K562 (cell line): ENCODE results near the gene AP3S2. TPM values are rescaled to one million over a fixed set of nuclear protein-coding genes. Genes with fewer than 3 reads are reported as not detected.

ENCODE experiments used
- ATAC-seq: fragments of 200-7000 bp; cut with Tn5 transposase; 3 replicates; pipeline ENCODE4 v1.9.1; 2020; ENCODE audit warnings: moderate library complexity
- BruUV-seq: library from RNA; stranded (reverse); fragments of 400-500 nt; replicated peaks from 2 replicates; lab custom pipeline; 2021; lab: Mats Ljungman, UMichigan
- CTCF ChIA-PET: fragments of 300-600 bp; formaldehyde crosslinking; extraction: SDS; loops from one replicate; lab custom pipeline; 2021; ENCODE audit warnings: low intra/inter-chr PET ratio; lab: Yijun Ruan, JAX
- POLR2A ChIA-PET: fragments of 300-600, 350-650 bp; sonication (Branson Sonifier 250); formaldehyde crosslinking; extraction: SDS; loops from one replicate; lab custom pipeline; 2021; ENCODE audit warnings: antibody characterized with exemption, inconsistent platforms; lab: Yijun Ruan, JAX
- DNase-seq, 4 experiments: peaks; one replicate each; pipeline versions ENCODE4 v3.0.0 to v3.0.0-alpha.2; 2011 to 2018; ENCODE audit warnings: low spot score in 3 of 4, mixed read lengths in 3 of 4; ENCODE audit errors: extremely low read depth in 1 of 4
- FAIRE-seq: peaks from 2 replicates; lab custom pipeline; 2011; peaks lifted over from hg19 to GRCh38; lab: Jason Lieb, UNC
- H2AFZ ChIP-seq: 2 replicates; pipeline ENCODE4 v1.6.0; 2011; ENCODE audit warnings: low read depth, low read length, control low read depth, inconsistent platforms
- H3K27ac ChIP-seq: fragments of 200-600 bp; 3 replicates; pipeline ENCODE4 v1.8.0; 2011; ENCODE audit warnings: low read depth, mild to moderate bottlenecking, control low read depth, inconsistent platforms, low read length, moderate library complexity, mixed read lengths; ENCODE audit errors: extremely low read depth
- H3K27me3 ChIP-seq, 2 experiments: fragments of 300-600 bp in 1 of 2; 2 replicates in 1 of 2; 3 replicates in 1 of 2; pipeline versions ENCODE4 v1.6.0 to v1.8.0; 2011; ENCODE audit warnings: inconsistent platforms in 2 of 2, low read length in 2 of 2, mild to moderate bottlenecking in 1 of 2, mixed read lengths in 1 of 2, moderate library complexity in 1 of 2; ENCODE audit not compliant: control insufficient read depth in 2 of 2, insufficient read depth in 2 of 2
- H3K36me3 ChIP-seq: fragments of 300-600 bp; 3 replicates; pipeline ENCODE4 v1.8.0; 2011; ENCODE audit warnings: mild to moderate bottlenecking, low read length, inconsistent platforms; ENCODE audit not compliant: control insufficient read depth, insufficient read depth
- H3K4me1 ChIP-seq, 2 experiments: fragments of 200-600 bp in 1 of 2; replicated peaks in 1 of 2; 2 replicates in 1 of 2; 3 replicates in 1 of 2; pipeline versions ENCODE4 v1.5.1 to v1.8.0; 2011; ENCODE audit warnings: inconsistent platforms in 2 of 2, low read length in 2 of 2, mild to moderate bottlenecking in 1 of 2, mixed read lengths in 1 of 2, moderate library complexity in 1 of 2; ENCODE audit not compliant: control insufficient read depth in 2 of 2, insufficient read depth in 2 of 2
- H3K4me2 ChIP-seq: 2 replicates; pipeline ENCODE4 v1.6.1; 2011; ENCODE audit warnings: low read length, control low read depth, inconsistent platforms, mixed read lengths; ENCODE audit not compliant: insufficient read depth
- H3K4me3 ChIP-seq: fragments of 200-600 bp; sonication (generic), shearing (Covaris generic); 2 replicates; pipeline ENCODE4 v1.5.1; 2016; ENCODE audit warnings: control low read depth, inconsistent platforms
- H3K79me2 ChIP-seq: fragments of 200-600 bp; 3 replicates; pipeline ENCODE4 v1.8.0; 2011; ENCODE audit warnings: low read length, inconsistent platforms; ENCODE audit not compliant: control insufficient read depth, insufficient read depth
- H3K9ac ChIP-seq, 2 experiments: 2 replicates each; pipeline versions ENCODE4 v1.6.0 to v1.6.1; 2011; ENCODE audit warnings: low read depth in 2 of 2, low read length in 2 of 2, control low read depth in 1 of 2, inconsistent platforms in 1 of 2, mild to moderate bottlenecking in 1 of 2, mixed read lengths in 1 of 2; ENCODE audit not compliant: insufficient read depth in 1 of 2
- H3K9me1 ChIP-seq: one replicate; pipeline ENCODE4 v1.6.0; 2011; ENCODE audit warnings: inconsistent platforms, mild to moderate bottlenecking, low read length, moderate library complexity; ENCODE audit not compliant: control insufficient read depth, insufficient read depth
- H3K9me3 ChIP-seq: replicated peaks from 2 replicates; pipeline ENCODE4 v1.5.1; 2011; ENCODE audit warnings: low read depth, low read length, inconsistent platforms; ENCODE audit not compliant: control insufficient read depth, insufficient read depth
- H4K20me1 ChIP-seq: replicated peaks from 2 replicates; pipeline ENCODE4 v1.6.1; 2011; ENCODE audit warnings: low read length, inconsistent platforms, mixed read lengths; ENCODE audit not compliant: control insufficient read depth, insufficient read depth
- CBX2 ChIP-seq: fragments of 200-600 bp; sonication (generic); IDR thresholded peaks from one replicate; pipeline ENCODE4 v1.6.1; 2012; ENCODE audit warnings: mild to moderate bottlenecking, low read length, inconsistent platforms; ENCODE audit not compliant: insufficient read depth, poor library complexity, severe bottlenecking
- DIDO1 ChIP-seq: fragments of 450-650 bp; IDR thresholded peaks from 2 replicates; pipeline ENCODE4 v1.6.1; 2016; ENCODE audit warnings: low read depth, missing biosample characterization, missing genetic modification characterization
- HNRNPUL1 ChIP-seq: fragments of 200-400 bp; formaldehyde crosslinking; IDR thresholded peaks from 2 replicates; pipeline ENCODE4 v1.6.1; 2017; ENCODE audit warnings: low read length
- RFX7 ChIP-seq: fragments of 250-450 bp; sonication (Bioruptor Pico); IDR thresholded peaks from 2 replicates; pipeline ENCODE4 v1.5.1; 2021; ENCODE audit warnings: mild to moderate bottlenecking
- RHOXF2B ChIP-seq: fragments of 250-450 bp; sonication (Bioruptor Pico); conservative IDR thresholded peaks from 2 replicates; pipeline ENCODE4 v1.5.1; 2021
- ZNF589 ChIP-seq: fragments of 200-800 bp; sonication (Bioruptor generic); IDR thresholded peaks from 2 replicates; pipeline ENCODE4 v1.6.1; 2016; ENCODE audit warnings: low read depth, missing genetic modification characterization, missing compliant biosample characterization
- WGBS: fragments of 100-300 bp; shearing (Covaris generic); methylation state at CpG from one replicate; pipeline ENCODE4 v1.1.6; 2016; ENCODE audit warnings: low coverage, mixed read lengths; ENCODE audit not compliant: insufficient coverage; ENCODE audit errors: missing lambda C conversion rate; 5-methylcytosine and 5-hydroxymethylcytosine counted together
- in situ Hi-C: fragments of 300-500 bp; cut with MboI; formaldehyde crosslinking; loops from 4 replicates; pipeline ENCODE4 v1.15.0; 2018; ENCODE audit warnings: inconsistent platforms, mixed read lengths
- intact Hi-C: fragments of 100-400 bp; cut with micrococcal nuclease; formaldehyde crosslinking; loops from 2 replicates; pipeline ENCODE4 v1.14.2; 2022
- polyA plus RNA-seq, 8 experiments: library from polyadenylated mRNA; depleted of rRNA in 4 of 8; stranded (reverse) in 5 of 8; unstranded in 3 of 8; fragments of >200 nt; fragmentation: Nextera tagmentation in 2 of 8; fragmentation: Illumina TruSeq in 1 of 8; extraction: Ambion mirVana in 2 of 8; extraction: Trizol in 1 of 8; gene quantifications; 2 replicates each; pipeline versions ENCODE4 v1.2.1 to v1.2.3, GENCODE V29; 2011 to 2014; ENCODE audit warnings: inconsistent platforms in 1 of 8, missing spikeins in 1 of 8
- total RNA-seq, 7 experiments: library from RNA; depleted of rRNA in 6 of 7; stranded (reverse); fragments of >200 nt in 6 of 7; fragmentation: Illumina TruSeq in 2 of 7; extraction: Trizol in 2 of 7; gene quantifications; 2 replicates each; pipeline versions ENCODE4 v1.2.1 to v1.2.3, GENCODE V29; 2011 to 2021; ENCODE audit warnings: low replicate concordance in 1 of 7
- TF ChIP-seq, protein P1 (sequence below), 2 experiments: fragments of 450-650 bp in 1 of 2; sonication (generic) in 1 of 2; formaldehyde crosslinking in 1 of 2; IDR thresholded peaks; 2 replicates each; pipeline versions ENCODE4 v1.7.1 to v1.9.0; 2016 to 2022; ENCODE audit warnings: inconsistent platforms in 1 of 2, mild to moderate bottlenecking in 1 of 2, missing genetic modification reagents in 1 of 2

The AP3S2 gene
- total and polyA plus RNA-seq, 9 of the 15 experiments (the other 6 are each of a cell fraction or from before 2014, with no cell fraction given) = 16.4 to 54.1 (median 37.4) TPM

DNA sequence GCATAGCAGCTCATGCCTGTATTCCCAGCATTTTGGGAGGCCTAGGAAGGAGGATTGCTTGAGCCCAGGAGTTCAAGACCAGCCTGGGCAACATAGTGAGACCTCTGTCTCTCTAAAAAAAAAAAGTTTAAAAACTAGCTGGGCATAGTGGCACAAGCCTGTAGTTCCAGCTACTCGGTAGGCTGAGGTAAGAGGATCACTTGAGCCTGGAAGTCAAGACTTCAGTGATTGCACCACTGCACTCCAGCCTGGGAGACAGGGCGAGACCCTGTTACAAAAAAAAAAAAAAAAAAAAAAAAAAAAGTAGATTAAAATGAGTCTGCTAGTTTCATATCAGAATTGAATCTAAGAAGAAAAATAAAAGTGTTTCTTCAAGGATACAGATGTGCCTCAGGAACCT lies 46.7 kb downstream of the AP3S2 start:
- Histone ChIP-seq H3K4me1 (peaks cover 0 to 8% of the 10 kb centered on the region in 2 experiments; a peak in 2 of 5 replicates), H3K27ac (no peak overlapping the region), H3K9me1 (peaks cover 4% of the 10 kb centered on the region), H3K9me3 (no peaks in the 10 kb centered on the region), H3K4me3 (no peak overlapping the region), H3K36me3 (peaks cover 34% of the 10 kb centered on the region; the same call in 2 of the 3 replicates), H3K79me2 (no peaks in the 10 kb centered on the region), H3K27me3 (no peaks in the 10 kb centered on the region), H3K4me2 (no peak overlapping the region), H4K20me1 (no peaks in the 10 kb centered on the region), H2AFZ (no peak overlapping the region), H3K9ac (no peak overlapping the region)
- DNase-seq (no peak), ATAC-seq (no peak), FAIRE-seq (no peak)
- intact Hi-C loops = no loop called here
- CTCF ChIA-PET = no interaction called here
- in situ Hi-C loops = no loop called here
- no TSS peak for BruUV-seq
- 92% methylated on average over 2 of the region's 2 CpGs for WGBS
- POLR2A ChIA-PET = no interaction called here
- TF ChIP-seq, protein P1, sequence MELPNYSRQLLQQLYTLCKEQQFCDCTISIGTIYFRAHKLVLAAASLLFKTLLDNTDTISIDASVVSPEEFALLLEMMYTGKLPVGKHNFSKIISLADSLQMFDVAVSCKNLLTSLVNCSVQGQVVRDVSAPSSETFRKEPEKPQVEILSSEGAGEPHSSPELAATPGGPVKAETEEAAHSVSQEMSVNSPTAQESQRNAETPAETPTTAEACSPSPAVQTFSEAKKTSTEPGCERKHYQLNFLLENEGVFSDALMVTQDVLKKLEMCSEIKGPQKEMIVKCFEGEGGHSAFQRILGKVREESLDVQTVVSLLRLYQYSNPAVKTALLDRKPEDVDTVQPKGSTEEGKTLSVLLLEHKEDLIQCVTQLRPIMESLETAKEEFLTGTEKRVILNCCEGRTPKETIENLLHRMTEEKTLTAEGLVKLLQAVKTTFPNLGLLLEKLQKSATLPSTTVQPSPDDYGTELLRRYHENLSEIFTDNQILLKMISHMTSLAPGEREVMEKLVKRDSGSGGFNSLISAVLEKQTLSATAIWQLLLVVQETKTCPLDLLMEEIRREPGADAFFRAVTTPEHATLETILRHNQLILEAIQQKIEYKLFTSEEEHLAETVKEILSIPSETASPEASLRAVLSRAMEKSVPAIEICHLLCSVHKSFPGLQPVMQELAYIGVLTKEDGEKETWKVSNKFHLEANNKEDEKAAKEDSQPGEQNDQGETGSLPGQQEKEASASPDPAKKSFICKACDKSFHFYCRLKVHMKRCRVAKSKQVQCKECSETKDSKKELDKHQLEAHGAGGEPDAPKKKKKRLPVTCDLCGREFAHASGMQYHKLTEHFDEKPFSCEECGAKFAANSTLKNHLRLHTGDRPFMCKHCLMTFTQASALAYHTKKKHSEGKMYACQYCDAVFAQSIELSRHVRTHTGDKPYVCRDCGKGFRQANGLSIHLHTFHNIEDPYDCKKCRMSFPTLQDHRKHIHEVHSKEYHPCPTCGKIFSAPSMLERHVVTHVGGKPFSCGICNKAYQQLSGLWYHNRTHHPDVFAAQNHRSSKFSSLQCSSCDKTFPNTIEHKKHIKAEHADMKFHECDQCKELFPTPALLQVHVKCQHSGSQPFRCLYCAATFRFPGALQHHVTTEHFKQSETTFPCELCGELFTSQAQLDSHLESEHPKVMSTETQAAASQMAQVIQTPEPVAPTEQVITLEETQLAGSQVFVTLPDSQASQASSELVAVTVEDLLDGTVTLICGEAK (IDR thresholded peaks at IDR 0.05) = no peak
- TF ChIP-seq, protein P1 (CRISPR knock-in tag; IDR thresholded peaks at IDR 0.05) = no peak
- no peak for TF ChIP-seq RHOXF2B (CRISPR knock-in tag)
- no peak for TF ChIP-seq DIDO1 (tag)
- no peak for TF ChIP-seq CBX2
- no peak for TF ChIP-seq RFX7
- TF ChIP-seq HNRNPUL1 = no peak
- TF ChIP-seq ZNF589 (CRISPR knock-in tag) = no peak
